LNCAP (cell line): ENCODE measurements around the gene CD7.

Experiments used
- CTCF ChIP-seq: fragments of 450-650 bp; IDR thresholded peaks from 2 replicates; pipeline ENCODE4 v1.5.1; 2017; ENCODE audit warnings: mild to moderate bottlenecking

Gene CD7

GRCh38 chr17:82332669-82333278 lies 15.4 kb upstream of the CD7 start:
- no peak for TF ChIP-seq CTCF

GRCh38 chr17:82331345-82331939 lies 14.0 kb upstream of the CD7 start:
- TF ChIP-seq CTCF = no peak

- no peak for TF ChIP-seq CTCF
These were observed 13.2 kb upstream of the CD7 start for GRCh38 chr17:82330322-82331239.

GRCh38 chr17:82329683-82330321 lies 12.4 kb upstream of the CD7 start:
- no peak for TF ChIP-seq CTCF

GRCh38 chr17:82328994-82329507 lies 11.6 kb upstream of the CD7 start:
- no peak for TF ChIP-seq CTCF

GRCh38 chr17:82328141-82328993 lies 11.0 kb upstream of the CD7 start:
- no peak for TF ChIP-seq CTCF

GRCh38 chr17:82327757-82328140 lies 10.3 kb upstream of the CD7 start:
- TF ChIP-seq CTCF = no peak
